Liver (tissue), 3 donors: ENCODE results near the gene ZSCAN29.

Source experiments
- CTCF ChIP-seq: fragments of 150-350 bp; IDR thresholded peaks from 2 replicates; pipeline ENCODE4 v1.5.1; 2017; ENCODE audit warnings: improper control_type of control experiment, low read depth, low read length; ENCODE audit not compliant: missing input control
- FOXA1 ChIP-seq: IDR thresholded peaks from 2 replicates; pipeline ENCODE4 v1.6.1; 2016; ENCODE audit warnings: antibody characterized with exemption
- GABPA ChIP-seq, 2 donors: IDR thresholded peaks in 1 of 2; conservative IDR thresholded peaks in 1 of 2; 2 replicates each; pipeline ENCODE4 v1.6.1; 2016; ENCODE audit warnings: antibody characterized with exemption in 2 of 2, mild to moderate bottlenecking in 1 of 2, moderate library complexity in 1 of 2
- MAX ChIP-seq: IDR thresholded peaks from 2 replicates; pipeline ENCODE4 v1.6.1; 2016; ENCODE audit warnings: antibody characterized with exemption
- RAD21 ChIP-seq, 2 donors: IDR thresholded peaks; 2 replicates each; pipeline ENCODE4 v1.6.1; 2016; ENCODE audit warnings: antibody characterized with exemption in 2 of 2, mild to moderate bottlenecking in 2 of 2
- REST ChIP-seq: IDR thresholded peaks from 2 replicates; pipeline ENCODE4 v1.6.1; 2016; ENCODE audit warnings: antibody characterized with exemption, mild to moderate bottlenecking
- SP1 ChIP-seq: IDR thresholded peaks from 2 replicates; pipeline ENCODE4 v1.6.1; 2018; ENCODE audit warnings: antibody characterized with exemption, mild to moderate bottlenecking
- YY1 ChIP-seq: IDR thresholded peaks from 2 replicates; pipeline ENCODE4 v1.6.1; 2016; ENCODE audit warnings: antibody characterized with exemption, mild to moderate bottlenecking
- donor health status: healthy.
- donor health status: healthy.

GRCh38 chr15:43347114-43347513 is 23.7 kb downstream of the ZSCAN29 start:
- TF ChIP-seq CTCF, result no peak
- no peak for TF ChIP-seq SP1
- no peak for TF ChIP-seq GABPA (IDR thresholded peaks at IDR 0.05 in 1 of 2, conservative IDR thresholded peaks at IDR 0.05 in 1 of 2)
- TF ChIP-seq MAX, result no peak
- TF ChIP-seq RAD21 (IDR thresholded peaks at IDR 0.05), result no peak
- no peak for TF ChIP-seq REST
- TF ChIP-seq YY1, result no peak
- no peak for TF ChIP-seq FOXA1
